ENCODE data around the gene CCDC9B.

The CCDC9B gene

GRCh38 chr15:40354408-40355171 is 13.9 kb upstream of the CCDC9B start:
- DNase-seq: no peak
- Histone ChIP-seq H3K4me3 (ENCODE audit: insufficient read depth, low read depth, low read length, poor library complexity, severe bottlenecking) (no peak overlapping the region), H3K27ac (ENCODE audit: insufficient read depth, low read length, poor library complexity, severe bottlenecking) (no peak overlapping the region), H3K36me3 (ENCODE audit: control insufficient read depth, insufficient read depth, low read length) (no peaks in the 10 kb centered on the region), H3K27me3 (replicated peaks; ENCODE audit: control insufficient read depth, insufficient read depth, low read length, poor library complexity, severe bottlenecking) (no peaks in the 10 kb centered on the region), H3K9me3 (ENCODE audit: control insufficient read depth, low read length) (no peaks in the 10 kb centered on the region), H3K4me1 (ENCODE audit: control insufficient read depth, insufficient read depth, low read length, poor library complexity, severe bottlenecking) (peaks cover 13% of the 10 kb centered on the region)

DNA sequence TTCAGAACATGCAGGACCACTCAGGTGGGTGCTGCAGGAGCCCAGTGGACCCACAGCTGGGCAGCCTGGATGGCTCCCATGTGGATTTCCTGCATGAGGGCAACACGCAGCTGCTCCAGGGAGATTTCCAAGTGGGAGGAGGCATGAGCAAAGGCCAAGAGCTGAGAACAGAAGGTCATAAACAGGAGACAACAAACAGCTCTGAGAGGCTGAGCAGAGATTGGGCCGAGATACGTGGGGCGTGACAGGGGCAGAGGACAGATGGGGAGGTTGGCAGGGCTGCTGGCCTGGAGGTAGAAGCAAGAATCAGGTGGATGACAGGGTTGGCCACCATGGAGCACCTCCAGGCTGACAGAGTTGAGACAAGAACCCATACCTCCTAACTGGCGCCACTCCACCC is 13.0 kb upstream of the CCDC9B start:
- Histone ChIP-seq H3K9me3 (ENCODE audit: control insufficient read depth, low read length) (no peaks in the 10 kb centered on the region), H3K4me3 (ENCODE audit: insufficient read depth, low read depth, low read length, poor library complexity, severe bottlenecking) (no peak overlapping the region), H3K27ac (ENCODE audit: insufficient read depth, low read length, poor library complexity, severe bottlenecking) (no peak overlapping the region), H3K4me1 (ENCODE audit: control insufficient read depth, insufficient read depth, low read length, poor library complexity, severe bottlenecking) (peaks cover 11% of the 10 kb centered on the region), H3K36me3 (ENCODE audit: control insufficient read depth, insufficient read depth, low read length) (no peaks in the 10 kb centered on the region), H3K27me3 (replicated peaks; ENCODE audit: control insufficient read depth, insufficient read depth, low read length, poor library complexity, severe bottlenecking) (no peaks in the 10 kb centered on the region)
- DNase-seq: no peak

GRCh38 chr15:40352281-40352901 is 11.7 kb upstream of the CCDC9B start:
- H3K36me3 ChIP-seq (ENCODE audit: control insufficient read depth, insufficient read depth, low read length): no peaks in the 10 kb centered on the region
- no peak for DNase-seq
- H3K4me1 ChIP-seq (ENCODE audit: control insufficient read depth, insufficient read depth, low read length, poor library complexity, severe bottlenecking): peaks cover under 1% of the 10 kb centered on the region
- no peaks in the 10 kb centered on the region for H3K9me3 ChIP-seq (ENCODE audit: control insufficient read depth, low read length)
- H3K27ac ChIP-seq (ENCODE audit: insufficient read depth, low read length, poor library complexity, severe bottlenecking): no peak overlapping the region
- no peaks in the 10 kb centered on the region for H3K27me3 ChIP-seq (replicated peaks; ENCODE audit: control insufficient read depth, insufficient read depth, low read length, poor library complexity, severe bottlenecking)
- H3K4me3 ChIP-seq (ENCODE audit: insufficient read depth, low read depth, low read length, poor library complexity, severe bottlenecking): no peak overlapping the region

DNA sequence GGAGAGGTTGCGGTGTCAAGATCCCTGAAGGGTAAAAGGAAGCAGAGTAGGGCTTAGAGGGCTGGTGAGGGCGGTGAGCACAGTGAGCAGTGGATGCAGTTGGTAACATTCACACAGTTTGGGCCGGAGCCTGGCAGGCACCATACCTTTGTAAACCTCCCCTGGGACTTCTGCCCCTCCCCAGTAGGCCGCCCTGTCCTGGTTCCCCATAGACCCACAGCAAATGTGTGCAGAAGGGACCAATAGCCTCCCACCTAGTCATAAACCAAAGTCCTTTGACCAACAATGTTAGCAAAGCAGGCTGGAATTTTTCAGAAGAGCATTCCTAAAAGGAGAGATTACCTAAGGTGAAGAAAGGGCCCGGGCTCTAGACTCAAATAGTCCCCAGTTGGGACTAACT is 8.4 kb upstream of the CCDC9B start:
- Histone ChIP-seq H3K4me3 (ENCODE audit: insufficient read depth, low read depth, low read length, poor library complexity, severe bottlenecking) (no peak overlapping the region), H3K9me3 (ENCODE audit: control insufficient read depth, low read length) (no peaks in the 10 kb centered on the region), H3K27ac (ENCODE audit: insufficient read depth, low read length, poor library complexity, severe bottlenecking) (no peak overlapping the region), H3K4me1 (ENCODE audit: control insufficient read depth, insufficient read depth, low read length, poor library complexity, severe bottlenecking) (no peaks in the 10 kb centered on the region), H3K27me3 (replicated peaks; ENCODE audit: control insufficient read depth, insufficient read depth, low read length, poor library complexity, severe bottlenecking) (no peaks in the 10 kb centered on the region), H3K36me3 (ENCODE audit: control insufficient read depth, insufficient read depth, low read length) (no peaks in the 10 kb centered on the region)
- no peak for DNase-seq

- no peaks in the 10 kb centered on the region for H3K27me3 ChIP-seq (replicated peaks; ENCODE audit: control insufficient read depth, insufficient read depth, low read length, poor library complexity, severe bottlenecking)
- no peak overlapping the region for H3K27ac ChIP-seq (ENCODE audit: insufficient read depth, low read length, poor library complexity, severe bottlenecking)
- H3K36me3 ChIP-seq (ENCODE audit: control insufficient read depth, insufficient read depth, low read length): no peaks in the 10 kb centered on the region
- no peaks in the 10 kb centered on the region for H3K9me3 ChIP-seq (ENCODE audit: control insufficient read depth, low read length)
- no peak for DNase-seq
- H3K4me1 ChIP-seq (ENCODE audit: control insufficient read depth, insufficient read depth, low read length, poor library complexity, severe bottlenecking): no peaks in the 10 kb centered on the region
- no peak overlapping the region for H3K4me3 ChIP-seq (ENCODE audit: insufficient read depth, low read depth, low read length, poor library complexity, severe bottlenecking)
Measured at GRCh38 chr15:40348474-40348870, 7.7 kb upstream of the CCDC9B start.

DNA sequence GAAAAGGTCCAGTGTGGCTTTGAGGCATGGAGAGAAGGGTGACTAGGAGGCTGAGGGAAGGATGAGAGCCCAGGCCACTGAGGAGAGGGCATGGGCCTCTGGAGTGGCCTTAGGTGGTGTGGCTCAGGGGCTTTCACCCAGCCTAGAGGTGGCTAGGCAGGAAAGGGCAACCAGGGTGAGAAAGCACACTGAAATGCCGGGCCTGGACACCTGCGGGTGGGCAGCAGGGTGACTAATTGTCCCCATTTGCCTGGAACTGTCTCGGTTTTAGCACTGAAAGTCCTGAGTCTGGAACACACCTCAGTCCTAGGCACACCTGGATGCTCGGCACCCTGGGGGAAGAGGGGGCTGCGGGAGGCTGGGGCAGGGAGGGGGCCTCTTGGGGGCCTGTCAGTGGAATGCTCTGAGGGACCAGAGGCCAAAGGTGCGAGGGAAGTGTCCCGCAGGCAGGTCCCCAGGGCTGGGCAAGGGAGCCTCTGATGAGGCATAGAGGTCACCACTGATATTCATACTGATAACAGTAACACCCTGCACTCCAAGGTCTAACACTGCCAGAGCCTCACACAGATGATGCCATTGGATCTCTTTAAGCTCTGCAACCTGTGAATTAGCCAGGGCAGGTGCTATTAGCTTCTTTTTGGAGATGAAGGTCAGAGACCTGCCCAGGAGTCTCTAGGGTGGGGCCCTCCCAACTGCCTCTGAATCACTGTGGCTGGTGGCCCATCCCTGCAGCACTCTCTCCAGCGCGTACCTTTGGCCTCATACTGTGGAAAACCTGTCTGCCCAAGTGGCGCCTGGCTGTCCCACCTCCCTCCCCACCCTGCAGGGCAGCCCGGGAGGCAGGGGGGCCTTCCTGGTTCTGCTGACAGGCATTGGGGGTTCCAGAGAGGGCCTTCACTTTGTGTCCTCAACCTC is 7.1 kb upstream of the CCDC9B start:
- no peak overlapping the region for H3K27ac ChIP-seq (ENCODE audit: insufficient read depth, low read length, poor library complexity, severe bottlenecking)
- no peaks in the 10 kb centered on the region for H3K36me3 ChIP-seq (ENCODE audit: control insufficient read depth, insufficient read depth, low read length)
- no peaks in the 10 kb centered on the region for H3K27me3 ChIP-seq (replicated peaks; ENCODE audit: control insufficient read depth, insufficient read depth, low read length, poor library complexity, severe bottlenecking)
- no peak overlapping the region for H3K4me3 ChIP-seq (ENCODE audit: insufficient read depth, low read depth, low read length, poor library complexity, severe bottlenecking)
- H3K9me3 ChIP-seq (ENCODE audit: control insufficient read depth, low read length): no peaks in the 10 kb centered on the region
- DNase-seq: no peak
- no peaks in the 10 kb centered on the region for H3K4me1 ChIP-seq (ENCODE audit: control insufficient read depth, insufficient read depth, low read length, poor library complexity, severe bottlenecking)

DNA sequence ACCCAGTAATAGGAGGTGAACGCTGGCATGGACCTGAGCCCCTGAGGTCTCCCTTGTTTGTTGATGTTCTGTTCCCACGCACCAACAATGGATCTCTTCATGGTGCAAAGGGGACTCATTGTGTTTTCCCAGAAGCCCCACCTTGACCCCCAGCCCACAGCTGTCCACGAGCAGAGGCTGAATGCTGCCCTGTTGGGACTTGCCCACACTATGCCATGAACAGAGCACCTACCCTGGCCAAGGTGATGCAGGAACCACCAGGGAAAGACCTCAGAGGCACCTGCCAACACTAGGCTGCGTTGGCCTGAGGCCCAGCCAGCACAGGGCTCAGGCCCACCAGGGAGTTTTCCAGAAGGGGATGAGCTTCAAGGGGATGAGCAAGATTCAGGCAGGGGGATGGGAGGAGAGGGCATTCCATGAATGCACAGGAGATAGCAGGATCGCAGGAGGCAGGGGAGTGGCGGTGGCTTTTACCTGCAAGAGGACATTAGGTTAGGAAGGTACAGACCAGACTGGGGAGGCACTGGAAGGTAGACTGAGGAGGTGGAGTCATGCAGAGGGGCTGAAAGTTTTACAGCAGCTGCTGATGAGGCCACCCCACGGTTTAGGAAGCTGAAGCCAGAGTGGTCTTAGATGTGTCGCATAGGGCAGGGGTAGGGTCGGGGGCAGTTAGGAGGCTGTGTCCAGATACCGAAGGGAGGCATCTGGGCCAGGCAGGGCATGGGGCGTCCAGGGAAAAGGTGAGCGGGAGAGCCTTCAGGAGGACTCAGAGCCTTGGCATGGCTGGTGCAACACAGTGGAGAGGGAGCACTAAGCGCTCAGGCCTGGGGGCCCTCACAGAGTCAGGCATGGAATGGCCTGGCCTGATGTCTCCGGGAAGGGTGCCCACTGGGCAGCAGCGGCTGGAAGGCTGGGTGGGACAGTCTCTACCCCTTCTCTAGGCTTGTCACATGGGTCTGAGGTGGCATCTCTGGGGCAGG is 6.1 kb upstream of the CCDC9B start:
- no peaks in the 10 kb centered on the region for H3K36me3 ChIP-seq (ENCODE audit: control insufficient read depth, insufficient read depth, low read length)
- no peaks in the 10 kb centered on the region for H3K9me3 ChIP-seq (ENCODE audit: control insufficient read depth, low read length)
- H3K4me3 ChIP-seq (ENCODE audit: insufficient read depth, low read depth, low read length, poor library complexity, severe bottlenecking): no peak overlapping the region
- no peak for DNase-seq
- H3K27me3 ChIP-seq (replicated peaks; ENCODE audit: control insufficient read depth, insufficient read depth, low read length, poor library complexity, severe bottlenecking): no peaks in the 10 kb centered on the region
- no peaks in the 10 kb centered on the region for H3K4me1 ChIP-seq (ENCODE audit: control insufficient read depth, insufficient read depth, low read length, poor library complexity, severe bottlenecking)
- no peak overlapping the region for H3K27ac ChIP-seq (ENCODE audit: insufficient read depth, low read length, poor library complexity, severe bottlenecking)

GRCh38 chr15:40345867-40346578 is 5.3 kb upstream of the CCDC9B start:
- H3K4me3 ChIP-seq (ENCODE audit: insufficient read depth, low read depth, low read length, poor library complexity, severe bottlenecking): no peak overlapping the region
- H3K9me3 ChIP-seq (ENCODE audit: control insufficient read depth, low read length): no peaks in the 10 kb centered on the region
- no peaks in the 10 kb centered on the region for H3K27me3 ChIP-seq (replicated peaks; ENCODE audit: control insufficient read depth, insufficient read depth, low read length, poor library complexity, severe bottlenecking)
- H3K4me1 ChIP-seq (ENCODE audit: control insufficient read depth, insufficient read depth, low read length, poor library complexity, severe bottlenecking): no peaks in the 10 kb centered on the region
- H3K36me3 ChIP-seq (ENCODE audit: control insufficient read depth, insufficient read depth, low read length): no peaks in the 10 kb centered on the region
- H3K27ac ChIP-seq (ENCODE audit: insufficient read depth, low read length, poor library complexity, severe bottlenecking): no peak overlapping the region
- DNase-seq: no peak

Data from effector memory CD4-positive, alpha-beta T cell (primary cell).